GM20431 (cell line): Measurements from ENCODE around the gene KRTAP10-6.
"Not testable (repeated sequence)": the region's sequence is repeated elsewhere in the genome, so short reads cannot be mapped to it uniquely, and the experiment has no call there.

Experiments
- in situ Hi-C: fragments of 300-500 bp; cut with MseI, MboI; formaldehyde crosslinking; loops from one replicate; pipeline ENCODE4 v1.15.0; 2020; ENCODE audit warnings: low sequenced_read_pairs; ENCODE audit not compliant: unreplicated experiment

The KRTAP10-6 gene

GRCh38 chr21:44592446-44593311 lies at the start of gene KRTAP10-6:
Gene KRTAP10-6, minus strand, starts transcription at chr21:44592505. Its CDS starts 21 bp downstream, at chr21:44592484.
- in situ Hi-C loops = no loop called here

GRCh38 chr21:44640761-44641160 lies 48.5 kb upstream of the KRTAP10-6 start:
- in situ Hi-C loops = no loop called here

- in situ Hi-C loops = no loop called here
Observed at GRCh38 chr21:44639331-44639655, 47.0 kb upstream of the KRTAP10-6 start.

GRCh38 chr21:44638506-44639330 lies 46.4 kb upstream of the KRTAP10-6 start:
- in situ Hi-C loops = not testable (repeated sequence)

GRCh38 chr21:44637851-44638348 lies 45.6 kb upstream of the KRTAP10-6 start:
- in situ Hi-C loops = not testable (repeated sequence)

GRCh38 chr21:44637018-44637850 lies 44.9 kb upstream of the KRTAP10-6 start, which contains the start of gene KRTAP10-10:
Gene KRTAP10-10, plus strand, starts transcription at chr21:44637356. Its CDS starts 62 bp downstream, at chr21:44637418.
- in situ Hi-C loops = no loop called here

GRCh38 chr21:44636209-44637017 lies 44.1 kb upstream of the KRTAP10-6 start:
- in situ Hi-C loops = no loop called here

- in situ Hi-C loops = no loop called here
Observed at GRCh38 chr21:44632067-44632466, 39.8 kb upstream of the KRTAP10-6 start.

- in situ Hi-C loops = no loop called here
Observed at GRCh38 chr21:44630440-44630839, 38.1 kb upstream of the KRTAP10-6 start.

- in situ Hi-C loops = no loop called here
Observed at GRCh38 chr21:44628707-44629391, 36.5 kb upstream of the KRTAP10-6 start.

- in situ Hi-C loops = not testable (repeated sequence)
Observed at GRCh38 chr21:44627831-44628233, 35.5 kb upstream of the KRTAP10-6 start.

- in situ Hi-C loops = not testable (repeated sequence)
Observed at GRCh38 chr21:44627181-44627822, 35.0 kb upstream of the KRTAP10-6 start.

- in situ Hi-C loops = no loop called here
Observed at GRCh38 chr21:44626673-44627143, 34.4 kb upstream of the KRTAP10-6 start, which contains the start of gene KRTAP10-9. Gene KRTAP10-9, plus strand, starts transcription at chr21:44627093. Its CDS starts 79 bp downstream, at chr21:44627172.

GRCh38 chr21:44626262-44626661 lies 34.0 kb upstream of the KRTAP10-6 start:
- in situ Hi-C loops = no loop called here

GRCh38 chr21:44625756-44626155 lies 33.5 kb upstream of the KRTAP10-6 start:
- in situ Hi-C loops = no loop called here

- in situ Hi-C loops = no loop called here
Observed at GRCh38 chr21:44623575-44623974, 31.3 kb upstream of the KRTAP10-6 start.

- in situ Hi-C loops = no loop called here
Observed at GRCh38 chr21:44619886-44620285, 27.6 kb upstream of the KRTAP10-6 start.

- in situ Hi-C loops = no loop called here
Observed at GRCh38 chr21:44618909-44619308, 26.6 kb upstream of the KRTAP10-6 start.
